Measurements from ENCODE around the gene SLC22A4.

DNA sequence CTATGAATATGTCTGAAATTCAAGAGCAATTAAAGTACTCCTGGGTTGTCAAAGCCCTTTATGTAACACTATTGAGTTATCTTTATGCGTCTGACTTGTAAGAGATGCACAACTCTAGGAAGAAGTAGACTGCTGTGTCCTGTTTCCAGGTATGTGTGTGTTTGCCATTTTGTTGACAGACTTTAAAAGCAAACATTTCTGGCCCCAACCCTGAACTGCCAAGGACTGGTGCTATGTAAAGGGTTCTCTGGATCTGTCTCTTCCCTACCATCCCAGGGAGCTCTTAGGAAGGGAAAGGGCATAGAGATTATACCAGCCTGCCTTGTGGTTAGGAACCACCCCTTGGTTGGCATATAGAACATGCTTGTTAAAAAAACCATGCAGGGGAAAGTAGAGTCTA is 87.4 kb downstream of the SLC22A4 start:
- TF ChIP-seq CTCF (conservative IDR thresholded peaks at IDR 0.05 in 1 of 2, IDR thresholded peaks at IDR 0.05 in 1 of 2; ENCODE audit: extremely low read depth in 1 of 2, insufficient read depth in 1 of 2, low read depth in 1 of 2, low read length in 2 of 2), result no peak
- no peak for TF ChIP-seq EZH2 (IDR thresholded peaks at IDR 0.05; ENCODE audit: borderline replicate concordance, low read length)
